ENCODE results near the gene TMEM204.

The TMEM204 gene

GRCh38 chr16:1527836-1528811 is 5.3 kb upstream of the TMEM204 start:
- no peak for TF ChIP-seq CTCF (IDR thresholded peaks at IDR 0.05; ENCODE audit: borderline replicate concordance, control extremely low read depth, extremely low read depth, insufficient read depth, missing control alignments)
- in situ Hi-C loops (cut with MboI; ENCODE audit: low sequenced_read_pairs, unreplicated experiment): no loop called here
- no peak for DNase-seq (ENCODE audit: low spot score)

GRCh38 chr16:1528921-1529537 is 4.4 kb upstream of the TMEM204 start:
- no peak for DNase-seq (ENCODE audit: low spot score)
- no peak for TF ChIP-seq CTCF (IDR thresholded peaks at IDR 0.05; ENCODE audit: borderline replicate concordance, control extremely low read depth, extremely low read depth, insufficient read depth, missing control alignments)
- in situ Hi-C loops (cut with MboI; ENCODE audit: low sequenced_read_pairs, unreplicated experiment): no loop called here

GRCh38 chr16:1530349-1530882 is 3.0 kb upstream of the TMEM204 start:
- DNase-seq (ENCODE audit: low spot score): no peak
- in situ Hi-C loops (cut with MboI; ENCODE audit: low sequenced_read_pairs, unreplicated experiment): no loop called here
- TF ChIP-seq CTCF (IDR thresholded peaks at IDR 0.05; ENCODE audit: borderline replicate concordance, control extremely low read depth, extremely low read depth, insufficient read depth, missing control alignments): no peak

GRCh38 chr16:1530883-1531637 is 2.4 kb upstream of the TMEM204 start:
- no peak for DNase-seq (ENCODE audit: low spot score)
- in situ Hi-C loops (cut with MboI; ENCODE audit: low sequenced_read_pairs, unreplicated experiment): no loop called here
- TF ChIP-seq CTCF (IDR thresholded peaks at IDR 0.05; ENCODE audit: borderline replicate concordance, control extremely low read depth, extremely low read depth, insufficient read depth, missing control alignments): no peak

- in situ Hi-C loops (cut with MboI; ENCODE audit: low sequenced_read_pairs, unreplicated experiment): no loop called here
- DNase-seq (ENCODE audit: low spot score): no peak
- TF ChIP-seq CTCF (IDR thresholded peaks at IDR 0.05; ENCODE audit: borderline replicate concordance, control extremely low read depth, extremely low read depth, insufficient read depth, missing control alignments): no peak
Measured at GRCh38 chr16:1531638-1531910, 1.9 kb upstream of the TMEM204 start.

GRCh38 chr16:1532081-1532760 is 1.2 kb upstream of the TMEM204 start:
- TF ChIP-seq CTCF (IDR thresholded peaks at IDR 0.05; ENCODE audit: borderline replicate concordance, control extremely low read depth, extremely low read depth, insufficient read depth, missing control alignments): no peak
- no peak for DNase-seq (ENCODE audit: low spot score)
- in situ Hi-C loops (cut with MboI; ENCODE audit: low sequenced_read_pairs, unreplicated experiment): no loop called here
